ENCODE results near the gene CEP95.
A peak's percentile ranks its signal among the peaks of the same experiment; 100 is the strongest.
"Not testable (repeated sequence)": the region's sequence is repeated elsewhere in the genome, so short reads cannot be mapped to it uniquely, and the experiment has no call there.

CEP95 gene

DNA sequence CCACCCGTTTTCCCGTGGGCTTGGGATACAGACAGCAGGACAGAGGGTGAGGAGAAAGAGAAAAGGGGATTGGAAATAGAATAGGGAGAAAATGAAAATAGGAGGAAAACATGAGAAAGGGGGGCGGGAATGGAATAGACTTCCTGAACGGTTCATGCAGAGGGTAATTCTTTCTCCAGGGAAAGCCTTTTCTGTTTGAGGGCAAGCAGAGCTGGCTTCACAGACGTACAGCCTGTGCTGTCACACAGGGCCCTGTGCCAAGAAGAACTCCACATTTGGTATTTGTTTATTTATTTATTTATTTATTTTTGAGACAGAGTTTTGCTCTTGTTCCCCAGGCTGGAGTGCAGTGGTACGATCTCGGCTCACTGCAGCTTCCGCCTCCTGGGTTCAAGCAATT lies 45.8 kb upstream of the CEP95 start:
- Histone ChIP-seq H3K4me2 (ENCODE audit: low read length) (no peak overlapping the region), H3K79me2 (no peaks in the 10 kb centered on the region), H3K9ac (no peak overlapping the region), H2AFZ (peak overlapping the region; percentile 2), H3K4me1 (no peaks in the 10 kb centered on the region), H3K27me3 (ENCODE audit: control insufficient read depth, insufficient read depth, low read length) (no peaks in the 10 kb centered on the region), H3K9me3 (ENCODE audit: control insufficient read depth, low read length) (no peaks in the 10 kb centered on the region), H3K4me3 (ENCODE audit: low read depth, low read length) (no peak overlapping the region), H3K36me3 (ENCODE audit: control insufficient read depth, insufficient read depth, low read length) (no peaks in the 10 kb centered on the region), H3K27ac (no peak overlapping the region)
- no peak for TF ChIP-seq CTCF (IDR thresholded peaks at IDR 0.05)

DNA sequence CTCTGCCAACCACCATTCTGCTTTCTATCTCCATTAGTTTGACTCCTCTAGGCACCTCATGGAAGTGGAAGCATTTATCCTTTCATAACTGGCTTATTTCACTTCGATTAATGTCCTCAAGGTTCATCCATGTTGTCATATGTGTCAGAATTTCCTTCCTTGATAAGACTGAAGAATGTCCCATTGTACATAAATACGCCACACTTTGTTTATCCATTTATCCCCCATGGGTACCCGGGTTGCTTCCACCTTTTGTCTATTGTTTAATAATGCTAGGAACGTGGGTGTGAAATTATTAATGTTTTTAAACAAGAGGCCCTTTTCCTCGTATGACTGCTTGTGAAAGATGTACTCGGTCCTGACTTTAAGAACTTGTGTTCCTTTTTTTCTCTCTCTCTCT lies 45.0 kb upstream of the CEP95 start:
- Histone ChIP-seq H3K27ac (no peak overlapping the region), H3K27me3 (ENCODE audit: control insufficient read depth, insufficient read depth, low read length) (no peaks in the 10 kb centered on the region), H2AFZ (no peak overlapping the region), H3K4me3 (ENCODE audit: low read depth, low read length) (no peak overlapping the region), H3K9me3 (ENCODE audit: control insufficient read depth, low read length) (no peaks in the 10 kb centered on the region), H3K79me2 (no peaks in the 10 kb centered on the region), H3K4me1 (no peaks in the 10 kb centered on the region), H3K36me3 (ENCODE audit: control insufficient read depth, insufficient read depth, low read length) (no peaks in the 10 kb centered on the region), H3K4me2 (ENCODE audit: low read length) (no peak overlapping the region), H3K9ac (no peak overlapping the region)
- no peak for TF ChIP-seq CTCF (IDR thresholded peaks at IDR 0.05)

- TF ChIP-seq CTCF (IDR thresholded peaks at IDR 0.05): no peak
- Histone ChIP-seq H2AFZ (no peak overlapping the region), H3K9me3 (ENCODE audit: control insufficient read depth, low read length) (no peaks in the 10 kb centered on the region), H3K36me3 (ENCODE audit: control insufficient read depth, insufficient read depth, low read length) (no peaks in the 10 kb centered on the region), H3K27ac (no peak overlapping the region), H3K79me2 (no peaks in the 10 kb centered on the region), H3K4me1 (no peaks in the 10 kb centered on the region), H3K9ac (no peak overlapping the region), H3K4me3 (ENCODE audit: low read depth, low read length) (no peak overlapping the region), H3K4me2 (ENCODE audit: low read length) (no peak overlapping the region), H3K27me3 (ENCODE audit: control insufficient read depth, insufficient read depth, low read length) (no peaks in the 10 kb centered on the region)
These were observed 40.6 kb upstream of the CEP95 start for GRCh38 chr17:64466019-64466735.

DNA sequence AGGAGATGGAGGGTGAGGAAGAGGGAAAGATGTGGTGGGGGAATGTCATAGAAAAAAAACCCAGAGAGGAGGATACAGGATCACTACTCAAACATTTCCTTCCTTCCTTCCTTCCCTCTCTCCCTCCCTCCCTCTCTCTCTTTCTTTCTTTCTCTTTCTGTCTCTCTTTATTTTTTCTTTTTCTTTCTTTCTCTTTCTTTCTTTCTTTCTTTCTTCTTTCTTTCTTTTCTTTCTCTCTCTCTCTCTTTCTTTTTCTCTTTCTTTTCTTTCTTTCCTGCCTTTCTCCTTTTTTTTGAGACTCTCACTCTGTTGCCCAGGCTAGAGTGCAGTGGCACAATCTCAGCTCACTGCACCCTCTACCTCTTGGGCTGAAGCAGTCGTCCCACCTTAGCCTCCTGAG lies 39.9 kb upstream of the CEP95 start:
- H3K4me3 ChIP-seq (ENCODE audit: low read depth, low read length); H3K27me3 ChIP-seq (ENCODE audit: control insufficient read depth, insufficient read depth, low read length); H3K27ac ChIP-seq; H3K79me2 ChIP-seq; H3K4me1 ChIP-seq; H3K9me3 ChIP-seq (ENCODE audit: control insufficient read depth, low read length); H3K4me2 ChIP-seq (ENCODE audit: low read length); H3K9ac ChIP-seq; H3K36me3 ChIP-seq (ENCODE audit: control insufficient read depth, insufficient read depth, low read length); H2AFZ ChIP-seq: not testable (repeated sequence)

- no peak overlapping the region for H3K27ac ChIP-seq
- H3K79me2 ChIP-seq: no peaks in the 10 kb centered on the region
- H3K27me3 ChIP-seq (ENCODE audit: control insufficient read depth, insufficient read depth, low read length): no peaks in the 10 kb centered on the region
- TF ChIP-seq CTCF (IDR thresholded peaks at IDR 0.05): no peak
- no peaks in the 10 kb centered on the region for H3K36me3 ChIP-seq (ENCODE audit: control insufficient read depth, insufficient read depth, low read length)
- H3K9ac ChIP-seq: no peak overlapping the region
- no peaks in the 10 kb centered on the region for H3K9me3 ChIP-seq (ENCODE audit: control insufficient read depth, low read length)
- H3K4me3 ChIP-seq (ENCODE audit: low read depth, low read length): no peak overlapping the region
- H2AFZ ChIP-seq: no peak overlapping the region
- H3K4me1 ChIP-seq: no peaks in the 10 kb centered on the region
- H3K4me2 ChIP-seq (ENCODE audit: low read length): no peak overlapping the region
These were observed 36.2 kb upstream of the CEP95 start for GRCh38 chr17:64470625-64471024.

All from parathyroid adenoma (tissue), 2 donors.